HepG2 (cell line): ENCODE measurements around the gene ARF5.

Source experiments
- PRDM15 ChIP-seq: sonication (generic); formaldehyde crosslinking; IDR thresholded peaks from 2 replicates; pipeline ENCODE4 v1.4.0; 2020; ENCODE audit warnings: missing genetic modification reagents
- SP1 ChIP-seq, 2 experiments: fragments of 450-650 bp in 1 of 2; sonication (generic) in 1 of 2; formaldehyde crosslinking in 1 of 2; IDR thresholded peaks; 2 replicates each; pipeline versions ENCODE4 v1.4.0 to v1.6.1; 2016 to 2020; ENCODE audit warnings: missing genetic modification reagents in 1 of 2

GRCh38 chr7:127594490-127594889 lies 6.3 kb downstream of the ARF5 start:
- TF ChIP-seq SP1 (IDR thresholded peaks at IDR 0.05) = no peak
- TF ChIP-seq SP1 (CRISPR knock-in tag; IDR thresholded peaks at IDR 0.05) = no peak
- no peak for TF ChIP-seq PRDM15 (CRISPR knock-in tag)
